ENCODE data around the gene TTC21B. TPM values are rescaled to one million over a fixed set of nuclear protein-coding genes. Genes with fewer than 3 reads are reported as not detected.
"Not testable (repeated sequence)": the region's sequence is repeated elsewhere in the genome, so short reads cannot be mapped to it uniquely, and the experiment has no call there.

TTC21B gene
- total RNA-seq, 2 experiments from 2014 or later, result 24.5 to 28.5 TPM

GRCh38 chr2:165863810-165864261 is 89.7 kb downstream of the TTC21B start:
- no peak overlapping the region for H3K27ac Mint-ChIP-seq
- ChIA-PET CTCF (interaction anchor here (2.1 kb wide), 1 partner anchor 11 kb away, joined by 8 read pairs; no protein-coding TSS in a partner anchor), POLR2A (no interaction called here)
- no peaks in the 10 kb centered on the region for H3K27me3 Mint-ChIP-seq
- no peak overlapping the region for H3K4me3 Mint-ChIP-seq
- peaks cover 6% of the 10 kb centered on the region for H3K4me1 Mint-ChIP-seq
- H3K36me3 Mint-ChIP-seq (ENCODE audit: low read depth), result peaks cover 9% of the 10 kb centered on the region
- peak; percentile 36 for DNase-seq
- ATAC-seq, result no peak
- intact Hi-C loops (cut with DNase I, micrococcal nuclease), result no loop called here
- H3K9me3 Mint-ChIP-seq (ENCODE audit: low read depth), result no peaks in the 10 kb centered on the region

GRCh38 chr2:165861083-165861482 is 92.5 kb downstream of the TTC21B start:
- CTCF ChIA-PET; H3K27ac Mint-ChIP-seq; H3K9me3 Mint-ChIP-seq (ENCODE audit: low read depth); H3K27me3 Mint-ChIP-seq; POLR2A ChIA-PET; intact Hi-C loops (cut with DNase I, micrococcal nuclease); DNase-seq; ATAC-seq; H3K4me1 Mint-ChIP-seq; H3K36me3 Mint-ChIP-seq (ENCODE audit: low read depth); H3K4me3 Mint-ChIP-seq: not testable (repeated sequence)

GRCh38 chr2:165859723-165860122 is 93.9 kb downstream of the TTC21B start:
- not testable (repeated sequence) for DNase-seq

GRCh38 chr2:165857876-165858275 is 95.7 kb downstream of the TTC21B start:
- POLR2A ChIA-PET, result no interaction called here
- no peak for ATAC-seq
- H3K27ac Mint-ChIP-seq, result no peak overlapping the region
- no peaks in the 10 kb centered on the region for H3K27me3 Mint-ChIP-seq
- peaks cover 16% of the 10 kb centered on the region for H3K36me3 Mint-ChIP-seq (ENCODE audit: low read depth)
- H3K4me3 Mint-ChIP-seq, result no peak overlapping the region
- H3K4me1 Mint-ChIP-seq, result no peaks in the 10 kb centered on the region
- H3K9me3 Mint-ChIP-seq (ENCODE audit: low read depth), result peaks cover 12% of the 10 kb centered on the region
- no peak for DNase-seq
- intact Hi-C loops (cut with DNase I, micrococcal nuclease), result no loop called here
- CTCF ChIA-PET, result no interaction called here

More at GRCh38 chr2:165859723-165860122, 93.9 kb downstream of the TTC21B start:
- H3K27ac Mint-ChIP-seq; intact Hi-C loops (cut with DNase I, micrococcal nuclease); H3K36me3 Mint-ChIP-seq (ENCODE audit: low read depth); POLR2A ChIA-PET; H3K27me3 Mint-ChIP-seq; H3K9me3 Mint-ChIP-seq (ENCODE audit: low read depth); CTCF ChIA-PET; H3K4me1 Mint-ChIP-seq; H3K4me3 Mint-ChIP-seq; ATAC-seq: not testable (repeated sequence)

GRCh38 chr2:165852394-165852793 is 101.2 kb downstream of the TTC21B start:
- Mint-ChIP-seq H3K36me3 (ENCODE audit: low read depth) (peaks cover 16% of the 10 kb centered on the region), H3K27ac (no peak overlapping the region), H3K9me3 (ENCODE audit: low read depth) (peaks cover 32% of the 10 kb centered on the region), H3K4me3 (no peak overlapping the region), H3K4me1 (no peaks in the 10 kb centered on the region), H3K27me3 (no peaks in the 10 kb centered on the region)
- POLR2A ChIA-PET, result no interaction called here
- ATAC-seq (no peak), DNase-seq (no peak)
- intact Hi-C loops (cut with DNase I, micrococcal nuclease), result no loop called here
- CTCF ChIA-PET, result no interaction called here

GRCh38 chr2:165847001-165847400 is 106.6 kb downstream of the TTC21B start:
- Mint-ChIP-seq H3K27me3 (no peaks in the 10 kb centered on the region), H3K4me3 (no peak overlapping the region), H3K4me1 (no peaks in the 10 kb centered on the region), H3K27ac (no peak overlapping the region), H3K9me3 (ENCODE audit: low read depth) (peaks cover 14% of the 10 kb centered on the region), H3K36me3 (ENCODE audit: low read depth) (no peaks in the 10 kb centered on the region)
- no peak for ATAC-seq
- POLR2A ChIA-PET, result no interaction called here
- DNase-seq, result no peak
- intact Hi-C loops (cut with DNase I, micrococcal nuclease), result no loop called here
- CTCF ChIA-PET, result interaction anchor here (1.1 to 1.2 kb wide), 2 partner anchors 15 to 36 kb away, joined by 3 read pairs; no protein-coding TSS in a partner anchor

DNA sequence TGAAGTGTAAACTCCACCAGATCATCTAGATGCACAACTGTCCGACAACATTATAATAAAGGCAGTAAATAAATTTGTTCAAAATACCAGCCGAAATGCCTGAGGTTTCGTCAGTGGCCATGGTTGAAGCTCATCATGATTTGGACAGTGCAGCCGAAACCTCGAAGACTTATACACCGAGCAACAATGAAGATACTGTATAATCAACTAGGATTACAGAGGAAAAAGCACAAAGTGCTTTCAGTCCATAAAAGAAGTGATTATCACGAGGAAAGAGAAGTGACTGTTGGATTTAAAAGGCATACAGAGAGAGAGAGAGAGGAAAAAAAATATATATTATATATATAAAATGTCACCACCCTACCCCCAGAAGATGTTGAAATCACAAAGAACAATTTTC is 107.5 kb downstream of the TTC21B start:
- CTCF ChIA-PET, result interaction anchor here (1.1 to 1.2 kb wide), 2 partner anchors 14 to 37 kb away, joined by 3 read pairs; no protein-coding TSS in a partner anchor

GRCh38 chr2:165844216-165844615 is 109.4 kb downstream of the TTC21B start:
- intact Hi-C loops (cut with DNase I, micrococcal nuclease), result no loop called here

More for the DNA sequence above, 107.5 kb downstream of the TTC21B start:
- Mint-ChIP-seq H3K4me1 (no peaks in the 10 kb centered on the region), H3K9me3 (ENCODE audit: low read depth) (peaks cover 11% of the 10 kb centered on the region), H3K4me3 (no peak overlapping the region), H3K27ac (no peak overlapping the region), H3K36me3 (ENCODE audit: low read depth) (no peaks in the 10 kb centered on the region), H3K27me3 (no peaks in the 10 kb centered on the region)
- DNase-seq (no peak), ATAC-seq (no peak)
- intact Hi-C loops (cut with DNase I, micrococcal nuclease), result no loop called here
- POLR2A ChIA-PET, result no interaction called here

GRCh38 chr2:165843351-165843750 is 110.2 kb downstream of the TTC21B start:
- CTCF ChIA-PET, result no interaction called here
- Mint-ChIP-seq H3K4me3 (no peak overlapping the region), H3K27me3 (no peaks in the 10 kb centered on the region), H3K27ac (no peak overlapping the region), H3K9me3 (ENCODE audit: low read depth) (no peaks in the 10 kb centered on the region), H3K4me1 (no peaks in the 10 kb centered on the region), H3K36me3 (ENCODE audit: low read depth) (no peaks in the 10 kb centered on the region)
- POLR2A ChIA-PET, result no interaction called here
- no peak for DNase-seq
- no peak for ATAC-seq
- intact Hi-C loops (cut with DNase I, micrococcal nuclease), result no loop called here

More at GRCh38 chr2:165844216-165844615, 109.4 kb downstream of the TTC21B start:
- H3K27me3 Mint-ChIP-seq, result no peaks in the 10 kb centered on the region
- no peaks in the 10 kb centered on the region for H3K4me1 Mint-ChIP-seq
- ATAC-seq, result no peak
- peaks cover 2% of the 10 kb centered on the region for H3K9me3 Mint-ChIP-seq (ENCODE audit: low read depth)
- ChIA-PET CTCF (no interaction called here), POLR2A (no interaction called here)
- DNase-seq, result no peak
- no peak overlapping the region for H3K27ac Mint-ChIP-seq
- H3K4me3 Mint-ChIP-seq, result no peak overlapping the region
- no peaks in the 10 kb centered on the region for H3K36me3 Mint-ChIP-seq (ENCODE audit: low read depth)

DNA sequence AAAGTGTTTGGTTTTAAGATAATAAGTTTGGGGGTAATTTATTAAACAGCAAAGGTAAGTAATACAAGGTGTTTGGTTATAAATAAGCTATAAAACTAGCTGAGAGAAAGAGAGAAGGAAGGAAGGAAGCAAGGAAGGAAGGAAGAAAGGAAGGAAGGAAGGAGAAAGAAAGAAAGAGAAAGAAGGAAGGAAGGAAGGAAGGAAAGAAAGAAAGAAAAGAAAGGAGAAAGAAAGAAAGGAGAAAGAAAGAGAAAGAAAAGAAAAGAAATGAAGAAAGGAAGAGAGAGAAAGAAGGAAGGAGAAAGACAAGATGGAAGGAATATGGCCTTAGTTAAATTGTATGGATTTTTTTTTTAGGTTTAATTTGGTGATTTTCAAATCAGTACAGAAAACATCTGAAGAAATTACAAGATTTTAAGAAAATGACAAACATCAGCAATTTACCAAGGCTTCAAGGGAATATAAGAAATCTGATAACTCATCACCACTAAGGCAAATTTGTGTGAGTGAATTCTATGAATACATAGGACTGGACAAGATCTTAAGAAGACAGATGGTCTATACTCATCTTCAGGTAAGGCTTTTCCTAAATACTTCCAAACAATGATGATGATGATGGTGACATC is 113.1 kb downstream of the TTC21B start:
- Mint-ChIP-seq H3K36me3 (ENCODE audit: low read depth) (no peaks in the 10 kb centered on the region), H3K4me1 (no peaks in the 10 kb centered on the region), H3K9me3 (ENCODE audit: low read depth) (no peaks in the 10 kb centered on the region), H3K27ac (no peak overlapping the region), H3K4me3 (no peak overlapping the region), H3K27me3 (no peaks in the 10 kb centered on the region)
- ChIA-PET POLR2A (no interaction called here), CTCF (interaction anchor here (0.6 to 0.7 kb wide), 2 partner anchors 208 to 252 kb away, joined by 4 read pairs; no protein-coding TSS in a partner anchor)
- ATAC-seq (no peak), DNase-seq (no peak)
- intact Hi-C loops (cut with DNase I, micrococcal nuclease), result no loop called here

GRCh38 chr2:165839610-165840009 is 114.0 kb downstream of the TTC21B start:
- ChIA-PET POLR2A (no interaction called here), CTCF (interaction anchor here (0.6 kb wide), 1 partner anchor 251 kb away, joined by 4 read pairs; no protein-coding TSS in a partner anchor)
- no peak overlapping the region for H3K4me3 Mint-ChIP-seq
- no peak overlapping the region for H3K27ac Mint-ChIP-seq
- H3K36me3 Mint-ChIP-seq (ENCODE audit: low read depth), result no peaks in the 10 kb centered on the region
- no peak for ATAC-seq
- intact Hi-C loops (cut with DNase I, micrococcal nuclease), result no loop called here
- no peaks in the 10 kb centered on the region for H3K9me3 Mint-ChIP-seq (ENCODE audit: low read depth)
- DNase-seq, result no peak
- H3K4me1 Mint-ChIP-seq, result no peaks in the 10 kb centered on the region
- no peaks in the 10 kb centered on the region for H3K27me3 Mint-ChIP-seq

DNA sequence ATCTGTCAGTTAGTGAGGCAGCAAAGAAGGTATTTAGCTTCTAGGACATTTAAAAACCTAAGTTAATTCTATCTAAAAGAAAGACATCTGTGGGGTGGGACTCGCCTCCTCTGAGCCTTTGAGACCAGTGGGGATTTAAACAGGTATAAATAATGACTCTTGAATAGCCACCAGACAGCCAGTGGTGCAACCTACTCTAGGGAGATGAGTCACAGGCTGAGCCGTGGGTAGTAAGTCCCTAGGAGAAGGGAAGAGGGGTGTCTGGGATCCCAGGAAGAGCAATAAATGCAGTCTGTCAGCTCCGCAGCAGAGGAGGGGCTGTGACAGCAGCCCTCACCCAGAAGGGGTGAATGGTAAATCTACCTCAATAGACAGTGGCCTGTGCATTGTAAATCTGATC is 116.5 kb downstream of the TTC21B start:
- ATAC-seq (no peak), DNase-seq (no peak)
- no peaks in the 10 kb centered on the region for H3K36me3 Mint-ChIP-seq (ENCODE audit: low read depth)
- intact Hi-C loops (cut with DNase I, micrococcal nuclease), result no loop called here
- H3K4me1 Mint-ChIP-seq, result no peaks in the 10 kb centered on the region
- no peak overlapping the region for H3K27ac Mint-ChIP-seq
- no peak overlapping the region for H3K4me3 Mint-ChIP-seq
- ChIA-PET POLR2A (no interaction called here), CTCF (no interaction called here)
- no peaks in the 10 kb centered on the region for H3K27me3 Mint-ChIP-seq
- H3K9me3 Mint-ChIP-seq (ENCODE audit: low read depth), result no peaks in the 10 kb centered on the region
